ENCODE data around the gene EIF2D. TPM values are rescaled to one million over a fixed set of nuclear protein-coding genes. Genes with fewer than 3 reads are reported as not detected.

EIF2D gene
- total and polyA plus RNA-seq, 2 of the 4 experiments (the other 2 are of a cell fraction) = 64.3 to 69.4 TPM

DNA sequence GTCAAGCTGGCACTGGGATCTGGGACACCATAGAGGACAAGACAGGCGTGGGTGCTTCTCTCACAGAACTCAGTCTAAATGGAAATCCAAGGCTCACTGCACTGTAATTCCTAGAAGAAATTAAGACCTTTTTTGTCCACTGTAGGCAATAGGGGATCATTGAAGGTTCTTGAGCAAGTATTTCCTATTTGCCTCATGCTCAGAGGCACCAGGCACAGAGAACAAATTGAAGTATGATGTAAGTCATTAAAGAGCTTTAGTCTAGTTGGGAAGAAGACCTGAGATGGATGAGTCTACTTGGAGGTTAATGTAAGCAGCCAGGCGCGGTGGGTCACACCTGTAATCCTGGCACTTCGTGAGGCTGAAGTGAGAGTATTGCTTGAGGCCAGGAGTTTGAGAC is 34.6 kb downstream of the EIF2D start:
- ChIA-PET CTCF (no interaction called here), POLR2A (ENCODE audit: unreplicated experiment) (no interaction called here)
- Histone ChIP-seq H2BK120ac (ENCODE audit: low read depth, low read length) (no peak overlapping the region), H3K27me3 (ENCODE audit: control insufficient read depth, insufficient read depth, low read length) (no peaks in the 10 kb centered on the region), H2BK5ac (ENCODE audit: low read depth, low read length, poor library complexity, severe bottlenecking) (no peak overlapping the region), H3K9ac (ENCODE audit: low read depth, low read length) (no peak overlapping the region), H3K4me1 (ENCODE audit: control insufficient read depth, insufficient read depth, low read length) (peaks cover 4% of the 10 kb centered on the region; the same call in 1 of the 2 replicates), H4K91ac (ENCODE audit: insufficient read depth, low read depth, low read length) (no peak overlapping the region), H3K36me3 (ENCODE audit: control insufficient read depth, insufficient read depth, low read length) (no peaks in the 10 kb centered on the region), H3K9me3 (ENCODE audit: control insufficient read depth, insufficient read depth, low read length) (no peaks in the 10 kb centered on the region), H3K4me3 (ENCODE audit: insufficient read depth, low read depth, low read length) (no peak overlapping the region), H4K8ac (ENCODE audit: low read depth in 2 of 2, low read length in 2 of 2) (no peak overlapping the region), H2BK20ac (ENCODE audit: low read depth, low read length) (no peak overlapping the region), H4K5ac (ENCODE audit: low read depth, low read length) (no peak overlapping the region), H2AK9ac (replicated peaks; ENCODE audit: low read depth, low read length, poor library complexity) (no peak overlapping the region), H3K23ac (ENCODE audit: low read depth, low read length) (no peak overlapping the region), H3K27ac (ENCODE audit: insufficient read depth, low read length) (no peak overlapping the region), H3K18ac (ENCODE audit: low read depth, low read length) (no peak overlapping the region), H2AFZ (replicated peaks; ENCODE audit: low read length, poor library complexity) (no peak overlapping the region), H3K56ac (ENCODE audit: extremely low read depth, insufficient read depth, low read length) (no peak overlapping the region), H2AK5ac (ENCODE audit: low read depth, low read length) (no peak overlapping the region), H4K20me1 (ENCODE audit: insufficient read depth, low read length) (no peaks in the 10 kb centered on the region), H3K79me1 (ENCODE audit: low read depth in 1 of 2, low read length in 2 of 2) (no peaks in the 10 kb centered on the region), H3K4ac (ENCODE audit: low read depth, low read length) (no peak overlapping the region), H3K4me2 (ENCODE audit: low read depth, low read length) (no peak overlapping the region), H3K9me1 (ENCODE audit: insufficient read depth, low read length) (peaks cover 5% of the 10 kb centered on the region; the same call in 1 of the 2 replicates), H2BK15ac (ENCODE audit: low read depth, low read length) (no peak overlapping the region; the same call in 2 of the 3 replicates), H3K14ac (replicated peaks; ENCODE audit: low read depth, low read length) (no peak overlapping the region)
- no TSS peak for BruUV-seq (replicated peaks)
- in situ Hi-C loops (cut with MboI; ENCODE audit: low sequenced_read_pairs) (no loop called here), intact Hi-C loops (cut with micrococcal nuclease) (no loop called here), dilution Hi-C loops (cut with HindIII; ENCODE audit: low sequenced_read_pairs, unreplicated experiment) (no loop called here)
- DNase-seq = no peak
- no peak for TF ChIP-seq SMC3 (IDR thresholded peaks at IDR 0.05; ENCODE audit: low read depth, low read length)
- TF ChIP-seq, protein P1, sequence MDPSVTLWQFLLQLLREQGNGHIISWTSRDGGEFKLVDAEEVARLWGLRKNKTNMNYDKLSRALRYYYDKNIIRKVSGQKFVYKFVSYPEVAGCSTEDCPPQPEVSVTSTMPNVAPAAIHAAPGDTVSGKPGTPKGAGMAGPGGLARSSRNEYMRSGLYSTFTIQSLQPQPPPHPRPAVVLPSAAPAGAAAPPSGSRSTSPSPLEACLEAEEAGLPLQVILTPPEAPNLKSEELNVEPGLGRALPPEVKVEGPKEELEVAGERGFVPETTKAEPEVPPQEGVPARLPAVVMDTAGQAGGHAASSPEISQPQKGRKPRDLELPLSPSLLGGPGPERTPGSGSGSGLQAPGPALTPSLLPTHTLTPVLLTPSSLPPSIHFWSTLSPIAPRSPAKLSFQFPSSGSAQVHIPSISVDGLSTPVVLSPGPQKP (IDR thresholded peaks at IDR 0.05; ENCODE audit: borderline replicate concordance, low read depth, low read length) = no peak
- no peak for TF ChIP-seq FOS (IDR thresholded peaks at IDR 0.05; ENCODE audit: low read depth, low read length)
- no peak for TF ChIP-seq POLR2A (IDR thresholded peaks at IDR 0.05; ENCODE audit: low read depth, low read length)
- TF ChIP-seq RFX5 (IDR thresholded peaks at IDR 0.05; ENCODE audit: low read depth, low read length) = no peak
- TF ChIP-seq, protein P2, sequence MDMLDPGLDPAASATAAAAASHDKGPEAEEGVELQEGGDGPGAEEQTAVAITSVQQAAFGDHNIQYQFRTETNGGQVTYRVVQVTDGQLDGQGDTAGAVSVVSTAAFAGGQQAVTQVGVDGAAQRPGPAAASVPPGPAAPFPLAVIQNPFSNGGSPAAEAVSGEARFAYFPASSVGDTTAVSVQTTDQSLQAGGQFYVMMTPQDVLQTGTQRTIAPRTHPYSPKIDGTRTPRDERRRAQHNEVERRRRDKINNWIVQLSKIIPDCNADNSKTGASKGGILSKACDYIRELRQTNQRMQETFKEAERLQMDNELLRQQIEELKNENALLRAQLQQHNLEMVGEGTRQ (IDR thresholded peaks at IDR 0.05; ENCODE audit: low read depth, low read length) = no peak
- ATAC-seq (ENCODE audit: low read depth) = no peak
- no CpG with 5 or more reads among the region's 4 CpGs for WGBS, 2 experiments (ENCODE audit: extremely low coverage in 2 of 2, insufficient read length in 1 of 2)
